Astrocyte (in vitro differentiated cells and primary cell): ENCODE results near the gene IPPK. TPM values are rescaled to one million over a fixed set of nuclear protein-coding genes. Genes with fewer than 3 reads are reported as not detected.

Experiments used
- DNase-seq: peaks from one replicate; pipeline ENCODE4 v3.0.0-alpha.2; 2010; ENCODE audit warnings: low read depth
- FAIRE-seq: peaks from 2 replicates; lab custom pipeline; 2011; peaks lifted over from hg19 to GRCh38; lab: Jason Lieb, UNC
- H2AFZ ChIP-seq: 2 replicates; pipeline ENCODE4 v1.6.0; 2012; ENCODE audit warnings: low read depth, low read length, inconsistent platforms
- H3K27ac ChIP-seq: 2 replicates; pipeline ENCODE4 v1.5.1; 2011; ENCODE audit warnings: low read depth, low read length, inconsistent platforms
- H3K27me3 ChIP-seq: 2 replicates; pipeline ENCODE4 v1.6.0; 2011; ENCODE audit warnings: low read length, inconsistent platforms; ENCODE audit not compliant: insufficient read depth
- H3K36me3 ChIP-seq: 2 replicates; pipeline ENCODE4 v1.5.1; 2011; ENCODE audit warnings: low read length, inconsistent platforms; ENCODE audit not compliant: insufficient read depth
- H3K4me1 ChIP-seq: 2 replicates; pipeline ENCODE4 v1.5.1; 2011; ENCODE audit warnings: low read length, inconsistent platforms; ENCODE audit not compliant: insufficient read depth
- H3K4me2 ChIP-seq: 2 replicates; pipeline ENCODE4 v1.6.0; 2012; ENCODE audit warnings: low read length, inconsistent platforms
- H3K4me3 ChIP-seq: 2 replicates; pipeline ENCODE4 v1.5.1; 2011; ENCODE audit warnings: low read depth, mild to moderate bottlenecking, low read length, inconsistent platforms; ENCODE audit not compliant: insufficient read depth
- H3K79me2 ChIP-seq: 2 replicates; pipeline ENCODE4 v1.6.0; 2012; ENCODE audit warnings: mild to moderate bottlenecking, low read length, inconsistent platforms; ENCODE audit not compliant: insufficient read depth
- H3K9ac ChIP-seq: 2 replicates; pipeline ENCODE4 v1.6.0; 2012; ENCODE audit warnings: mild to moderate bottlenecking, low read length, inconsistent platforms
- H3K9me3 ChIP-seq: 2 replicates; pipeline ENCODE4 v1.5.1; 2012; ENCODE audit warnings: low read depth, mild to moderate bottlenecking, low read length, inconsistent platforms; ENCODE audit not compliant: insufficient read depth
- H4K20me1 ChIP-seq: 2 replicates; pipeline ENCODE4 v1.6.0; 2012; ENCODE audit warnings: low read length, inconsistent platforms; ENCODE audit not compliant: insufficient read depth
- H3K27ac Mint-ChIP-seq: one replicate; pipeline ENCODE4 v1.8.0; 2021; ENCODE audit warnings: mild to moderate bottlenecking, mixed read lengths; ENCODE audit not compliant: unreplicated experiment
- H3K27me3 Mint-ChIP-seq: one replicate; pipeline ENCODE4 v1.8.0; 2021; ENCODE audit warnings: low read depth, mixed read lengths; ENCODE audit not compliant: unreplicated experiment
- H3K36me3 Mint-ChIP-seq: one replicate; pipeline ENCODE4 v1.8.0; 2021; ENCODE audit warnings: low read depth, mixed read lengths; ENCODE audit not compliant: unreplicated experiment
- H3K4me1 Mint-ChIP-seq: one replicate; pipeline ENCODE4 v1.8.0; 2021; ENCODE audit warnings: low read depth, mixed read lengths; ENCODE audit not compliant: unreplicated experiment
- H3K4me3 Mint-ChIP-seq: one replicate; pipeline ENCODE4 v1.8.0; 2021; ENCODE audit warnings: mild to moderate bottlenecking, moderate library complexity, mixed read lengths; ENCODE audit not compliant: unreplicated experiment
- H3K9me3 Mint-ChIP-seq: one replicate; pipeline ENCODE4 v1.8.0; 2021; ENCODE audit warnings: mild to moderate bottlenecking, mixed read lengths; ENCODE audit not compliant: unreplicated experiment
- CTCF ChIP-seq: IDR thresholded peaks from 2 replicates; pipeline ENCODE4 v1.5.1; 2011; ENCODE audit warnings: low read depth, mild to moderate bottlenecking, inconsistent platforms, low read length, moderate library complexity; ENCODE audit not compliant: insufficient read depth
- EZH2 ChIP-seq: IDR thresholded peaks from 2 replicates; pipeline ENCODE4 v1.6.1; 2012; ENCODE audit warnings: mild to moderate bottlenecking, low read length, inconsistent platforms; ENCODE audit not compliant: insufficient read depth
- total RNA-seq: library from RNA; stranded (reverse); gene quantifications from 2 replicates; pipeline ENCODE4 v1.2.1, GENCODE V29; 2021

The IPPK gene
- total RNA-seq, 1 donor from 2014 or later, result 14.1 TPM

DNA sequence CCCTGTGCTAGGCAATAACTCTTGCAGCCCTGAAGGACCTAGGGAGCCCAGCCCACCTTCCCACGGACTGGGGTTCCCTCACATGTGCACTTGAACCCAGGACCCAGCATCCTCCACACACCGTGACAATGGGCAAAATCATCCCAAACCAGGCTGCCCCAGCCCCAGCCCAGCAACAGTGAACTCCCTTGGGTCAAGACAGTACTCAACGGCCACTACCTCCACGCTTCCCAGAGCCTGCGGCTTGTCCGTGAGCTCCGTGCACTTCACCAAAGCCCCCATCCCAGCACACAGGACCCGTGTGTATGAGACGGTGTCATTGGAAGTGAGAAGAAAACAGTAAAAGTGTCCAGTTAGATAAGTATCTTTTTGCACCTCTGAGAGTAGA lies 55.8 kb downstream of the IPPK start:
- no peak for FAIRE-seq
- H3K9ac ChIP-seq, result no peak overlapping the region
- no peaks in the 10 kb centered on the region for H3K9me3 ChIP-seq
- H3K36me3 ChIP-seq, result peaks cover 32% of the 10 kb centered on the region
- no peak for DNase-seq
- TF ChIP-seq CTCF (no peak), EZH2 (no peak)
- no peak overlapping the region for H2AFZ ChIP-seq
- no peak overlapping the region for H3K4me2 ChIP-seq
- Mint-ChIP-seq H3K27ac (no peak overlapping the region), H3K4me3 (no peak overlapping the region), H3K27me3 (no peaks in the 10 kb centered on the region), H3K4me1 (peaks cover 2% of the 10 kb centered on the region), H3K36me3 (peaks cover 44% of the 10 kb centered on the region), H3K9me3 (no peaks in the 10 kb centered on the region)
- no peaks in the 10 kb centered on the region for H3K27me3 ChIP-seq
- no peaks in the 10 kb centered on the region for H3K79me2 ChIP-seq
- H3K4me3 ChIP-seq, result no peak overlapping the region
- no peak overlapping the region for H3K27ac ChIP-seq
- H3K4me1 ChIP-seq, result peaks cover 3% of the 10 kb centered on the region
- H4K20me1 ChIP-seq, result no peaks in the 10 kb centered on the region

GRCh38 chr9:92613268-92614122 lies 56.4 kb downstream of the IPPK start:
- Histone ChIP-seq H3K9ac (no peak overlapping the region), H2AFZ (no peak overlapping the region), H3K9me3 (no peaks in the 10 kb centered on the region), H3K4me1 (peaks cover 6% of the 10 kb centered on the region), H3K4me3 (no peak overlapping the region), H4K20me1 (no peaks in the 10 kb centered on the region), H3K79me2 (no peaks in the 10 kb centered on the region), H3K36me3 (peaks cover 27% of the 10 kb centered on the region), H3K27me3 (no peaks in the 10 kb centered on the region), H3K27ac (no peak overlapping the region), H3K4me2 (no peak overlapping the region)
- FAIRE-seq, result no peak
- no peak for TF ChIP-seq CTCF
- TF ChIP-seq EZH2, result no peak
- H3K4me3 Mint-ChIP-seq, result no peak overlapping the region
- no peaks in the 10 kb centered on the region for H3K27me3 Mint-ChIP-seq
- no peak for DNase-seq
- no peaks in the 10 kb centered on the region for H3K9me3 Mint-ChIP-seq
- H3K4me1 Mint-ChIP-seq, result peaks cover 2% of the 10 kb centered on the region
- peaks cover 44% of the 10 kb centered on the region for H3K36me3 Mint-ChIP-seq
- H3K27ac Mint-ChIP-seq, result no peak overlapping the region

GRCh38 chr9:92612816-92613215 lies 57.1 kb downstream of the IPPK start:
- FAIRE-seq, result no peak
- no peak overlapping the region for H3K27ac Mint-ChIP-seq

More at GRCh38 chr9:92612816-92613215, 57.1 kb downstream of the IPPK start:
- Histone ChIP-seq H3K27me3 (no peaks in the 10 kb centered on the region), H4K20me1 (no peaks in the 10 kb centered on the region), H3K79me2 (no peaks in the 10 kb centered on the region), H3K9me3 (no peaks in the 10 kb centered on the region), H3K9ac (no peak overlapping the region), H3K27ac (no peak overlapping the region), H3K4me3 (no peak overlapping the region), H3K36me3 (peaks cover 25% of the 10 kb centered on the region), H3K4me2 (no peak overlapping the region), H3K4me1 (peaks cover 11% of the 10 kb centered on the region), H2AFZ (no peak overlapping the region)
- H3K36me3 Mint-ChIP-seq, result peaks cover 43% of the 10 kb centered on the region
- H3K27me3 Mint-ChIP-seq, result no peaks in the 10 kb centered on the region
- no peak for TF ChIP-seq CTCF
- TF ChIP-seq EZH2, result no peak
- H3K9me3 Mint-ChIP-seq, result no peaks in the 10 kb centered on the region
- H3K4me3 Mint-ChIP-seq, result no peak overlapping the region
- peaks cover 2% of the 10 kb centered on the region for H3K4me1 Mint-ChIP-seq
- no peak for DNase-seq
